HepG2 (cell line): ENCODE data around the gene QKI. TPM values are rescaled to one million over a fixed set of nuclear protein-coding genes. Genes with fewer than 3 reads are reported as not detected.
A peak's percentile ranks its signal among the peaks of the same experiment; 100 is the strongest.

Experiments used
- DMAP1 ChIP-seq: IDR thresholded peaks from 2 replicates; pipeline ENCODE4 v1.6.1; 2016
- ELF1 ChIP-seq: sonication (generic); formaldehyde crosslinking; IDR thresholded peaks from 2 replicates; pipeline ENCODE4 v1.4.0; 2020; ENCODE audit warnings: missing genetic modification reagents
- EZH2 ChIP-seq: conservative IDR thresholded peaks from 2 replicates; pipeline ENCODE4 v1.6.1; 2012; ENCODE audit warnings: mild to moderate bottlenecking, low read depth, low read length, moderate library complexity
- FOXM1 ChIP-seq: sonication (generic); formaldehyde crosslinking; IDR thresholded peaks from 2 replicates; pipeline ENCODE4 v1.5.0; 2020; ENCODE audit warnings: missing genetic modification reagents
- GABPA ChIP-seq, 2 experiments: IDR thresholded peaks; 2 replicates each; pipeline ENCODE4 v1.6.1; 2011 to 2016; ENCODE audit warnings: low read depth in 2 of 2, low read length in 1 of 2, missing biosample characterization in 1 of 2, missing genetic modification characterization in 1 of 2
- HCFC1 ChIP-seq: fragments of 150-350 bp; IDR thresholded peaks from 2 replicates; pipeline ENCODE4 v1.6.1; 2014; ENCODE audit warnings: low read depth, low read length
- HNF4G ChIP-seq, 2 experiments: sonication (generic) in 1 of 2; formaldehyde crosslinking in 1 of 2; IDR thresholded peaks; 2 replicates each; pipeline versions ENCODE4 v1.4.0 to v1.6.1; 2011 to 2020; ENCODE audit warnings: borderline replicate concordance in 2 of 2, low read depth in 2 of 2, mild to moderate bottlenecking in 2 of 2, low read length in 1 of 2, missing genetic modification reagents in 1 of 2, moderate library complexity in 1 of 2
- HOXA9 ChIP-seq: sonication (generic); formaldehyde crosslinking; IDR thresholded peaks from 2 replicates; pipeline ENCODE4 v1.8.1; 2022; ENCODE audit warnings: missing genetic modification reagents, mild to moderate bottlenecking, moderate library complexity, borderline replicate concordance
- MEF2D ChIP-seq: sonication (generic); formaldehyde crosslinking; IDR thresholded peaks from 2 replicates; pipeline ENCODE4 v1.5.1; 2020; ENCODE audit warnings: mild to moderate bottlenecking, missing genetic modification reagents
- MEIS2 ChIP-seq: sonication (generic); formaldehyde crosslinking; IDR thresholded peaks from 2 replicates; pipeline ENCODE4 v1.9.0; 2021; ENCODE audit warnings: mild to moderate bottlenecking, missing genetic modification reagents
- NRL ChIP-seq: sonication (generic); formaldehyde crosslinking; IDR thresholded peaks from 2 replicates; pipeline ENCODE4 v1.5.0; 2020; ENCODE audit warnings: missing genetic modification reagents, mild to moderate bottlenecking, moderate library complexity, borderline replicate concordance
- PHB2 ChIP-seq: fragments of 450-650 bp; IDR thresholded peaks from 2 replicates; pipeline ENCODE4 v1.6.1; 2018; ENCODE audit not compliant: partially characterized antibody
- RFX1 ChIP-seq: fragments of 450-650 bp; IDR thresholded peaks from 2 replicates; pipeline ENCODE4 v1.6.1; 2017
- SP4 ChIP-seq: sonication (generic); formaldehyde crosslinking; IDR thresholded peaks from 2 replicates; pipeline ENCODE4 v1.8.1; 2023; ENCODE audit warnings: mild to moderate bottlenecking, missing genetic modification reagents
- STAT5B ChIP-seq: sonication (generic); formaldehyde crosslinking; IDR thresholded peaks from 2 replicates; pipeline ENCODE4 v1.4.0; 2020; ENCODE audit warnings: missing genetic modification reagents
- TARDBP ChIP-seq: sonication (generic); formaldehyde crosslinking; IDR thresholded peaks from 2 replicates; pipeline ENCODE4 v1.8.0; 2022; ENCODE audit warnings: mild to moderate bottlenecking, missing genetic modification reagents
- THYN1 ChIP-seq: sonication (generic); formaldehyde crosslinking; IDR thresholded peaks from 2 replicates; pipeline ENCODE4 v1.8.1; 2023; ENCODE audit warnings: low read depth, mild to moderate bottlenecking, moderate library complexity, missing genetic modification reagents, borderline replicate concordance
- ZFP82 ChIP-seq: sonication (generic); formaldehyde crosslinking; IDR thresholded peaks from 2 replicates; pipeline ENCODE4 v1.5.1; 2020; ENCODE audit warnings: mild to moderate bottlenecking, missing genetic modification reagents, borderline replicate concordance
- ZFY ChIP-seq: sonication (generic); formaldehyde crosslinking; IDR thresholded peaks from 2 replicates; pipeline ENCODE4 v1.4.0; 2020; ENCODE audit warnings: missing genetic modification reagents
- ZNF766 ChIP-seq: sonication (generic); formaldehyde crosslinking; IDR thresholded peaks from 2 replicates; pipeline ENCODE4 v1.5.0; 2020; ENCODE audit warnings: missing genetic modification reagents, borderline replicate concordance
- polyA plus RNA-seq, 8 experiments: library from polyadenylated mRNA; depleted of rRNA in 3 of 8; stranded (reverse) in 7 of 8; unstranded in 1 of 8; fragments of >200 nt; fragmentation: Illumina TruSeq in 4 of 8; extraction: Trizol in 4 of 8; gene quantifications; 2 replicates each; pipeline versions ENCODE4 v1.2.1 to v1.2.3, GENCODE V29; 2011 to 2016; ENCODE audit warnings: low read depth in 4 of 8, missing spikeins in 1 of 8, mixed read lengths in 1 of 8; ENCODE audit not compliant: insufficient read depth in 1 of 8
- total RNA-seq, 5 experiments: library from RNA; depleted of rRNA; stranded (reverse); fragments of >200 nt; fragmentation: Illumina TruSeq; extraction: Trizol; gene quantifications; 2 replicates each; pipeline ENCODE4 v1.2.3, GENCODE V29; 2016; ENCODE audit warnings: low read depth in 1 of 5
- TF ChIP-seq, protein P1 (sequence below): IDR thresholded peaks from 2 replicates; pipeline ENCODE4 v1.6.1; 2016; ENCODE audit warnings: missing genetic modification reagents, missing compliant biosample characterization
- TF ChIP-seq, protein P2 (sequence below): sonication (generic); formaldehyde crosslinking; conservative IDR thresholded peaks from 2 replicates; pipeline ENCODE4 v1.8.0; 2022; ENCODE audit warnings: mild to moderate bottlenecking, moderate library complexity, missing genetic modification reagents
- TF ChIP-seq, protein P3 (sequence below): IDR thresholded peaks from 2 replicates; pipeline ENCODE4 v1.6.1; 2018; ENCODE audit warnings: missing genetic modification reagents
- TF ChIP-seq, protein P4 (sequence below): sonication (generic); formaldehyde crosslinking; IDR thresholded peaks from 2 replicates; pipeline ENCODE4 v1.5.0; 2020; ENCODE audit warnings: missing genetic modification reagents, mild to moderate bottlenecking, borderline replicate concordance

Gene QKI
- total and polyA plus RNA-seq, 2 of the 13 experiments (the other 11 are each of a cell fraction or from before 2014, with no cell fraction given): 136 to 137 TPM

DNA sequence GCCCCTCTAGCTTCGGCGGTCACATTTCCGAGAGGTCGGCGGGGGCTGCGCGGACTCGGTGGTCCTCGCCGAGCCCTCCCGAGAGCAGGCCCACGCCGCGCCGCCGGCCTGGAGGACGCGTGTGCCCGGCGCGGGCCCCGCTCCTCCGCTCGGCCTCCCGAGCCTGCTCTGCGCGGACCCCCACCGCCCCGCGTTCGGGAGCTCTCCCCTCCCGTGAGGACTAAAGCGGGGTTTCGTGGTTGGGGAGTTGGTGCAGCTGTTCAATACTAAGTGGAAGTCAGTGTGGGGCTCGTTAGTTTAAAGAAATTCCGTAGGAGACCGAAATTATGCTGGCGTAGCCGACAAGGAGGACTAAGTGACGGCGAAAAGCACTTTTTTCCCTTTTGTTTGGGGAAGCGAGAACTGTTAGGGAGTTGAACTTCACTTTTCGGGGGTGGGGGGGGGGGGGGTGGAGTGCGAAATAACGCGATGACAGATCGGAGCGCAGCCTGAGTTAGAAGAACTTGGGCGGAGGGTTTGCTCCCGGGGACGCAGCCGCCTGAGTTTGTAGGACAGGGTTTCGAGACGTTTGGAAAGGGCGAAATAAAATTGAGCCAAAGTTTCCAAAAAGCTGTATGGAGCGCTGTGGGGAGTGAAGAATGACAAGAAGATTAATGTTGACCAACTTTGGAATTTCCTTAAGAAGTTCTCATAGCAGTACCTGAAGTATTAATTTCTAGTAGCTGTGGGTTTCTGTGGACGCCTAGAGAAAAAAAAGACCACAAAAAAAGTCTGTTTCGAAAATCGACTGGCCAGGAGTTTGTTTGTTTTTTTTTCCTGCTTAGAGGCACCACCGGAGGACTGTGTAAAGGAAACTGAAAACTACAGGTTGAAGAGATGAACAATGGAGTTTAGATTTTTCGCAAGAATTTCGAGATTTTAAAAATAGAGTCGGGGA lies 1.4 kb downstream of the QKI start (continued):
- TF ChIP-seq, protein P1, sequence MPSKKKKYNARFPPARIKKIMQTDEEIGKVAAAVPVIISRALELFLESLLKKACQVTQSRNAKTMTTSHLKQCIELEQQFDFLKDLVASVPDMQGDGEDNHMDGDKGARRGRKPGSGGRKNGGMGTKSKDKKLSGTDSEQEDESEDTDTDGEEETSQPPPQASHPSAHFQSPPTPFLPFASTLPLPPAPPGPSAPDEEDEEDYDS: no peak
- TF ChIP-seq PHB2 (no peak), HCFC1 (no peak), HOXA9 (CRISPR knock-in tag) (0 out of 2 replicates have a peak, but pooled peaks have one; percentile 24), STAT5B (CRISPR knock-in tag) (no peak), RFX1 (no peak), DMAP1 (CRISPR knock-in tag) (no peak), EZH2 (no peak), MEIS2 (CRISPR knock-in tag) (no peak), SP4 (CRISPR knock-in tag) (0 out of 2 replicates have a peak, but pooled peaks have one; percentile 27), TARDBP (CRISPR knock-in tag) (no peak), FOXM1 (CRISPR knock-in tag) (no peak), GABPA (IDR thresholded peaks at IDR 0.05; ENCODE audit: low read depth, low read length) (no peak), GABPA (CRISPR knock-in tag; IDR thresholded peaks at IDR 0.05; ENCODE audit: low read depth) (no peak), ZNF766 (CRISPR knock-in tag) (no peak), ZFP82 (CRISPR knock-in tag) (no peak), THYN1 (CRISPR knock-in tag) (no peak), MEF2D (CRISPR knock-in tag) (no peak), ELF1 (CRISPR knock-in tag) (no peak), ZFY (peak; percentile 81), HNF4G (IDR thresholded peaks at IDR 0.05; ENCODE audit: borderline replicate concordance, low read depth, low read length) (no peak), HNF4G (CRISPR knock-in tag; IDR thresholded peaks at IDR 0.05; ENCODE audit: borderline replicate concordance, low read depth) (no peak), NRL (no peak)
- TF ChIP-seq, protein P2, sequence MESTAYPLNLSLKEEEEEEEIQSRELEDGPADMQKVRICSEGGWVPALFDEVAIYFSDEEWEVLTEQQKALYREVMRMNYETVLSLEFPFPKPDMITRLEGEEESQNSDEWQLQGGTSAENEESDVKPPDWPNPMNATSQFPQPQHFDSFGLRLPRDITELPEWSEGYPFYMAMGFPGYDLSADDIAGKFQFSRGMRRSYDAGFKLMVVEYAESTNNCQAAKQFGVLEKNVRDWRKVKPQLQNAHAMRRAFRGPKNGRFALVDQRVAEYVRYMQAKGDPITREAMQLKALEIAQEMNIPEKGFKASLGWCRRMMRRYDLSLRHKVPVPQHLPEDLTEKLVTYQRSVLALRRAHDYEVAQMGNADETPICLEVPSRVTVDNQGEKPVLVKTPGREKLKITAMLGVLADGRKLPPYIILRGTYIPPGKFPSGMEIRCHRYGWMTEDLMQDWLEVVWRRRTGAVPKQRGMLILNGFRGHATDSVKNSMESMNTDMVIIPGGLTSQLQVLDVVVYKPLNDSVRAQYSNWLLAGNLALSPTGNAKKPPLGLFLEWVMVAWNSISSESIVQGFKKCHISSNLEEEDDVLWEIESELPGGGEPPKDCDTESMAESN (CRISPR knock-in tag): no peak
- TF ChIP-seq, protein P3, sequence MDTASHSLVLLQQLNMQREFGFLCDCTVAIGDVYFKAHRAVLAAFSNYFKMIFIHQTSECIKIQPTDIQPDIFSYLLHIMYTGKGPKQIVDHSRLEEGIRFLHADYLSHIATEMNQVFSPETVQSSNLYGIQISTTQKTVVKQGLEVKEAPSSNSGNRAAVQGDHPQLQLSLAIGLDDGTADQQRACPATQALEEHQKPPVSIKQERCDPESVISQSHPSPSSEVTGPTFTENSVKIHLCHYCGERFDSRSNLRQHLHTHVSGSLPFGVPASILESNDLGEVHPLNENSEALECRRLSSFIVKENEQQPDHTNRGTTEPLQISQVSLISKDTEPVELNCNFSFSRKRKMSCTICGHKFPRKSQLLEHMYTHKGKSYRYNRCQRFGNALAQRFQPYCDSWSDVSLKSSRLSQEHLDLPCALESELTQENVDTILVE (CRISPR knock-in tag): no peak
- TF ChIP-seq, protein P4, sequence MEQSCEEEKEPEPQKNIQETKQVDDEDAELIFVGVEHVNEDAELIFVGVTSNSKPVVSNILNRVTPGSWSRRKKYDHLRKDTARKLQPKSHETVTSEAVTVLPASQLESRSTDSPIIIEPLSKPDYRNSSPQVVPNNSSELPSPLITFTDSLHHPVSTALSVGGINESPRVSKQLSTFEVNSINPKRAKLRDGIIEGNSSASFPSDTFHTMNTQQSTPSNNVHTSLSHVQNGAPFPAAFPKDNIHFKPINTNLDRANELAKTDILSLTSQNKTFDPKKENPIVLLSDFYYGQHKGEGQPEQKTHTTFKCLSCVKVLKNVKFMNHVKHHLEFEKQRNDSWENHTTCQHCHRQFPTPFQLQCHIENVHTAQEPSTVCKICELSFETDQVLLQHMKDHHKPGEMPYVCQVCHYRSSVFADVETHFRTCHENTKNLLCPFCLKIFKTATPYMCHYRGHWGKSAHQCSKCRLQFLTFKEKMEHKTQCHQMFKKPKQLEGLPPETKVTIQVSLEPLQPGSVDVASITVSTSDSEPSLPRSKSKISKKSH (CRISPR knock-in tag): no peak
